Esophagus squamous epithelium (tissue), 5 donors: ENCODE data around the gene CDH11. TPM values are rescaled to one million over a fixed set of nuclear protein-coding genes. Genes with fewer than 3 reads are reported as not detected.

Experiments used
- DNase-seq: peaks from one replicate; lab custom pipeline; 2025; lab: John Stamatoyannopoulos, UW
- H3K27ac ChIP-seq, 4 donors: fragments of 200-600 bp; sonication (generic); one replicate each; pipeline ENCODE4 v1.5.1; 2016 to 2019; ENCODE audit warnings: mild to moderate bottlenecking in 1 of 4
- H3K27me3 ChIP-seq, 4 donors: fragments of 200-600 bp; sonication (generic); 1 replicate in 3 of 4; 2 replicates in 1 of 4; pipeline versions ENCODE4 v1.5.1 to v1.6.0; 2017 to 2021; ENCODE audit warnings: antibody characterized with exemption in 1 of 4
- H3K36me3 ChIP-seq, 3 donors: fragments of 200-600 bp; sonication (generic); one replicate each; pipeline ENCODE4 v1.5.1; 2016 to 2019
- H3K4me1 ChIP-seq, 3 donors: fragments of 200-600 bp; sonication (generic); one replicate each; pipeline ENCODE4 v1.5.1; 2017 to 2019
- H3K4me3 ChIP-seq, 4 donors: fragments of 200-600 bp; sonication (generic); 1 replicate in 3 of 4; 2 replicates in 1 of 4; pipeline ENCODE4 v1.5.1; 2016 to 2019; ENCODE audit warnings: mild to moderate bottlenecking in 2 of 4, moderate library complexity in 1 of 4
- H3K9me3 ChIP-seq, 3 donors: fragments of 200-600 bp; sonication (generic); one replicate each; pipeline ENCODE4 v1.5.1; 2016 to 2019
- POLR2A ChIP-seq, 4 donors: fragments of 450-650 bp; IDR thresholded peaks; one replicate each; pipeline ENCODE4 v1.6.1; 2017; ENCODE audit warnings: antibody characterized with exemption in 4 of 4, mild to moderate bottlenecking in 4 of 4, moderate library complexity in 3 of 4
- WGBS, 2 donors: methylation state at CpG; one replicate each; pipeline ENCODE4 v1.1.5; 2018; 5-methylcytosine and 5-hydroxymethylcytosine counted together
- intact Hi-C: fragments of 100-400 bp; cut with DNase I; formaldehyde crosslinking; loops from one replicate; pipeline ENCODE4 v1.15.0; 2022
- total RNA-seq, 4 donors: library from RNA; depleted of rRNA; stranded (reverse); fragments of >200 nt; gene quantifications; one replicate each; pipeline ENCODE4 v1.1.0, GENCODE V29; 2016
- TF ChIP-seq, protein P1 (sequence below), 6 experiments: fragments of 450-650 bp in 4 of 6; fragments of 200-600 bp in 2 of 6; sonication (generic) in 2 of 6; IDR thresholded peaks; one replicate each; pipeline ENCODE4 v1.5.1; 2016 to 2019; ENCODE audit warnings: antibody characterized with exemption in 6 of 6, mild to moderate bottlenecking in 4 of 6, moderate library complexity in 4 of 6
- donor health status: DM: yes; HTN: yes; CAD: no.

Gene CDH11
- total RNA-seq, 4 donors from 2014 or later, result 3.4 to 17.5 (median 6.6) TPM

DNA sequence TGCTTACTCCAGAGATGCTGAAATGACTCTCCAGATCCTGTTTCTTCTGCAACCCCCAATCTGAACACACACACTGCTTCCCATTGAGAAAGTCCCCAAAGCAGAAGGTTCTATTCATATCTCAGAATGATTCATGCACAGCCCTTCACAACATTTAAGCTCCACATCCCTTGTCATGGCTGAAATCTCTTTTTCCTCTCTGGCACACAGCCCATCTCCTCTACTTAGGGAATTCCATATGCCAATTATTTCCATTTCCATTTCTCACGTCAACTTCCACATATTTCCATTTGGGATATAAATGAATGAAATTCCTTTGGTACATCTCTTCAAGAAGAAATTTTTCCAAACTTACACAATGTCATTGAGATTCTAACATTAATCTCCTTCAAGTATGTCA lies 119.6 kb downstream of the CDH11 start:
- no peak for TF ChIP-seq POLR2A (IDR thresholded peaks at IDR 0.05)
- TF ChIP-seq, protein P1, sequence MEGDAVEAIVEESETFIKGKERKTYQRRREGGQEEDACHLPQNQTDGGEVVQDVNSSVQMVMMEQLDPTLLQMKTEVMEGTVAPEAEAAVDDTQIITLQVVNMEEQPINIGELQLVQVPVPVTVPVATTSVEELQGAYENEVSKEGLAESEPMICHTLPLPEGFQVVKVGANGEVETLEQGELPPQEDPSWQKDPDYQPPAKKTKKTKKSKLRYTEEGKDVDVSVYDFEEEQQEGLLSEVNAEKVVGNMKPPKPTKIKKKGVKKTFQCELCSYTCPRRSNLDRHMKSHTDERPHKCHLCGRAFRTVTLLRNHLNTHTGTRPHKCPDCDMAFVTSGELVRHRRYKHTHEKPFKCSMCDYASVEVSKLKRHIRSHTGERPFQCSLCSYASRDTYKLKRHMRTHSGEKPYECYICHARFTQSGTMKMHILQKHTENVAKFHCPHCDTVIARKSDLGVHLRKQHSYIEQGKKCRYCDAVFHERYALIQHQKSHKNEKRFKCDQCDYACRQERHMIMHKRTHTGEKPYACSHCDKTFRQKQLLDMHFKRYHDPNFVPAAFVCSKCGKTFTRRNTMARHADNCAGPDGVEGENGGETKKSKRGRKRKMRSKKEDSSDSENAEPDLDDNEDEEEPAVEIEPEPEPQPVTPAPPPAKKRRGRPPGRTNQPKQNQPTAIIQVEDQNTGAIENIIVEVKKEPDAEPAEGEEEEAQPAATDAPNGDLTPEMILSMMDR (IDR thresholded peaks at IDR 0.05), result no peak
- Histone ChIP-seq H3K27ac (no peak overlapping the region), H3K9me3 (no peaks in the 10 kb centered on the region), H3K36me3 (no peaks in the 10 kb centered on the region), H3K27me3 (no peaks in the 10 kb centered on the region), H3K4me3 (no peak overlapping the region), H3K4me1 (no peaks in the 10 kb centered on the region)
- WGBS, 2 donors, result 58 to 67% methylated on average over 1 of the region's 1 CpG
- intact Hi-C loops, result no loop called here
- no peak for DNase-seq

DNA sequence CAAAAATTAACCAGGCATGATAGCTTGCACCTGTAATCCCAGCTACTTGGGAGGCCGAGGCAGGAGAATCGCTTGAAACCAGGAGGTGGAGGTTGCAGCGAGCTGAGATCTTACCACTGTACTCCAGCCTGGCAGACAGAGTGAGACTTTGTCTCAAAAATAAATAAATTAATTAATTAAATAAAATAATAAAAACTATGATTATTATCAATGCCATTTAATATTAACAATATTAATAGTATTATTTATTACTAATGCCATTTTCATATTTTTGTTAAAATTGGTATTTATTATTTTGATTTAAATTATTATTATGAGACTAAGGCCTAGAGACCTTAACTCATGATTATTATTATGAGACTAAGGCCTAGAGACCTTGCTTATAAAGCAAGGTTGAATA lies 121.2 kb downstream of the CDH11 start:
- Histone ChIP-seq H3K27ac (no peak overlapping the region), H3K27me3 (no peaks in the 10 kb centered on the region), H3K4me3 (no peak overlapping the region), H3K9me3 (no peaks in the 10 kb centered on the region), H3K4me1 (no peaks in the 10 kb centered on the region), H3K36me3 (no peaks in the 10 kb centered on the region)
- TF ChIP-seq, protein P1 (IDR thresholded peaks at IDR 0.05), result no peak
- no peak for TF ChIP-seq POLR2A (IDR thresholded peaks at IDR 0.05)
- no peak for DNase-seq
- intact Hi-C loops, result no loop called here
- WGBS, 2 donors, result 93 to 100% methylated on average over 3 of the region's 3 CpGs

DNA sequence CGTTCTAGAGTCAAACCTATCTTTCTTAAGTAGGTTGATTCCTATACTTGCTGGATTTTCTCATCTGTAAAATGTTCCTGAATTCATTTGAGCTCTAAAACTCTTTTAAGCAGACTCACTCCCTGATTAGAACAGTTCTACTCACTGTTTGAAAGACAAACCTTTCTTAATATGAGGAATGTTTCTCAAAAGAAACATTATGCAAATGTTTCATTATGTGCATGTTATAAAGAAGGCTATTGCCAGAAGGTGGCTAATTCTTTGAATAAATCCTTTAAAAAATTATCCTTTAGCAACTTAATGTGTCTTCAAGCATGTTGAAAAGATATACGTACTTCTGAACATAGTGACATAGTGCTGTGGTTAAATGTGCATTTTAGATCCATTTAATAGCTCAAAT lies 124.1 kb downstream of the CDH11 start:
- Histone ChIP-seq H3K27ac (no peak overlapping the region), H3K4me3 (no peak overlapping the region), H3K36me3 (no peaks in the 10 kb centered on the region), H3K9me3 (no peaks in the 10 kb centered on the region), H3K4me1 (no peaks in the 10 kb centered on the region), H3K27me3 (no peaks in the 10 kb centered on the region)
- TF ChIP-seq, protein P1 (IDR thresholded peaks at IDR 0.05), result no peak
- TF ChIP-seq POLR2A (IDR thresholded peaks at IDR 0.05), result no peak
- WGBS, 2 donors, result 63 to 86% methylated on average over 2 of the region's 2 CpGs
- intact Hi-C loops, result no loop called here
- DNase-seq, result no peak

DNA sequence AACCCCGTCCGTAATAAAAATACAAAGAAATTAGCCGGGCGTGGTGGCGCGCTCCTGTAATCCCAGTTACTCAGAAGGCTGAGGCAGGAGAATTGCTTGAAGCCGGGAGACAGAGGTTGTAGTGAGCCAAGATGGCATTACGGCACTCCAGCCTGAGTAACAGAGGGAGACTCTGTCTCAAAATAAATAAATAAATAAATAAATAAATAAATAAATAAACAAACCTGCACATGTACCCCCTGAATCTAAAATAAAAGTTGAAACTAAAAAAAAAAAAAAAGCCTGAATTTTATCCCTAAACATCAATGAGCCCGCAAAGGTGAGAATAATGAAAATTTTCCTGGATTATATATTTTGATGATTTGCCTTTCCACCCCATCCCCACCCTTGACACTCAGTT lies 124.7 kb downstream of the CDH11 start:
- Histone ChIP-seq H3K27ac (no peak overlapping the region), H3K27me3 (no peaks in the 10 kb centered on the region), H3K4me3 (no peak overlapping the region), H3K4me1 (no peaks in the 10 kb centered on the region), H3K9me3 (no peaks in the 10 kb centered on the region), H3K36me3 (peaks cover 0 to 4% (median 0%) of the 10 kb centered on the region in 3 donors)
- 90 to 95% methylated on average over 4 to 9 of the region's 9 CpGs for WGBS, 2 donors
- intact Hi-C loops, result no loop called here
- TF ChIP-seq, protein P1 (IDR thresholded peaks at IDR 0.05), result no peak
- no peak for TF ChIP-seq POLR2A (IDR thresholded peaks at IDR 0.05)
- no peak for DNase-seq

DNA sequence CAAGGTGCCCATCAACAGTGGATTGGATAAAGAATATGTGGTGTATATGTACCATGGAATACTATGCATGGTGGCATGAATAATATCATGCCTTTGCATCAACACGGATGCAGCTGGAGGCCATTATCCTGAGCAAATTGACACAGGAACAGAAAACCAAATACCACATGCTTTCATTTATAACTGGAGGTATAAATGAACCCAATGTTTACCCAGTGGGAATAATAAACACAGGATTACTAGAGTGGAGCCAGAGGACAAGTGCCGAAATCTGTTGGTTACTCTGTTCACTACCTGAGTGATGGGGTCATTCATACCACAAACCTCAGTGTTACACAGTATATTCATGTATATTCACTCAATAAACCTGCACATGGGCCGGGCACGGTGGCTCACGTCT lies 125.2 kb downstream of the CDH11 start:
- TF ChIP-seq, protein P1 (IDR thresholded peaks at IDR 0.05), result no peak
- TF ChIP-seq POLR2A (IDR thresholded peaks at IDR 0.05), result no peak
- H3K4me3 ChIP-seq, result no peak overlapping the region
- H3K36me3 ChIP-seq, result peaks cover 0 to 4% (median 0%) of the 10 kb centered on the region in 3 donors
- H3K9me3 ChIP-seq, result no peaks in the 10 kb centered on the region
- 82 to 84% methylated on average over 4 to 5 of the region's 5 CpGs for WGBS, 2 donors
- H3K27me3 ChIP-seq, result no peaks in the 10 kb centered on the region
- H3K4me1 ChIP-seq, result no peaks in the 10 kb centered on the region
- no peak for DNase-seq
- intact Hi-C loops, result no loop called here
- no peak overlapping the region for H3K27ac ChIP-seq
